ENCODE results near the gene KCNQ2.

GRCh38 chr20:63499338-63499969 lies 27.0 kb upstream of the KCNQ2 start:
- TF ChIP-seq EZH2 (IDR thresholded peaks at IDR 0.05) (no peak), POLR2AphosphoS5 (IDR thresholded peaks at IDR 0.05; ENCODE audit: borderline replicate concordance, low read depth, low read length) (no peak)
